Omental fat pad (tissue), 4 donors: ENCODE data around the gene E2F6. TPM values are rescaled to one million over a fixed set of nuclear protein-coding genes. Genes with fewer than 3 reads are reported as not detected.

Experiments
- ATAC-seq: fragments of 150-250 bp; one replicate; pipeline ENCODE4 v1.9.1; 2016; ENCODE audit warnings: mild to moderate bottlenecking, moderate library complexity; ENCODE audit not compliant: low FRiP score
- DNase-seq: peaks from one replicate; pipeline ENCODE4 v3.0.0-alpha.2; 2019; ENCODE audit warnings: low spot score
- CTCF ChIP-seq, 3 donors: fragments of 450-650 bp; IDR thresholded peaks; one replicate each; pipeline ENCODE4 v1.5.1; 2016 to 2017; ENCODE audit warnings: antibody characterized with exemption in 3 of 3, mild to moderate bottlenecking in 3 of 3, moderate library complexity in 2 of 3
- total RNA-seq, 4 donors: library from RNA; depleted of rRNA; stranded (reverse); fragments of >200 nt; gene quantifications; one replicate each; pipeline ENCODE4 v1.1.0, GENCODE V29; 2016

The E2F6 gene
- total RNA-seq, 4 donors from 2014 or later, result 14.5 to 32.8 (median 25.8) TPM

- DNase-seq (no peak), ATAC-seq (no peak)
- no peak for TF ChIP-seq CTCF (IDR thresholded peaks at IDR 0.05)
These were observed 7.9 kb upstream of the E2F6 start for GRCh38 chr2:11473659-11474433.

GRCh38 chr2:11467749-11468148, 1.8 kb upstream of the E2F6 start:
- no peak for DNase-seq
- TF ChIP-seq CTCF (IDR thresholded peaks at IDR 0.05), result no peak
- ATAC-seq, result no peak

- ATAC-seq, result no peak
- TF ChIP-seq CTCF (IDR thresholded peaks at IDR 0.05), result no peak
- DNase-seq, result no peak
These were observed 1.2 kb upstream of the E2F6 start for GRCh38 chr2:11467129-11467649.

GRCh38 chr2:11466307-11467128, 557 bp upstream of the E2F6 start:
- no peak for TF ChIP-seq CTCF (IDR thresholded peaks at IDR 0.05)
- no peak for DNase-seq
- no peak for ATAC-seq

GRCh38 chr2:11465110-11465484, 864 bp downstream of the E2F6 start:
- DNase-seq (no peak), ATAC-seq (no peak)
- no peak for TF ChIP-seq CTCF (IDR thresholded peaks at IDR 0.05)

- no peak for ATAC-seq
- DNase-seq, result no peak
- no peak for TF ChIP-seq CTCF (IDR thresholded peaks at IDR 0.05)
These were observed 6.1 kb downstream of the E2F6 start for GRCh38 chr2:11459816-11460215.
